NCI-H2029 treated with DMSO at 0.1 percent for 48 hours (cell line): ENCODE data around the gene DTNBP1.
A peak's percentile ranks its signal among the peaks of the same experiment; 100 is the strongest.

Source experiments
- DNase-seq: peaks from one replicate; lab custom pipeline; 2025; lab: John Stamatoyannopoulos, UW

DTNBP1 gene

DNA sequence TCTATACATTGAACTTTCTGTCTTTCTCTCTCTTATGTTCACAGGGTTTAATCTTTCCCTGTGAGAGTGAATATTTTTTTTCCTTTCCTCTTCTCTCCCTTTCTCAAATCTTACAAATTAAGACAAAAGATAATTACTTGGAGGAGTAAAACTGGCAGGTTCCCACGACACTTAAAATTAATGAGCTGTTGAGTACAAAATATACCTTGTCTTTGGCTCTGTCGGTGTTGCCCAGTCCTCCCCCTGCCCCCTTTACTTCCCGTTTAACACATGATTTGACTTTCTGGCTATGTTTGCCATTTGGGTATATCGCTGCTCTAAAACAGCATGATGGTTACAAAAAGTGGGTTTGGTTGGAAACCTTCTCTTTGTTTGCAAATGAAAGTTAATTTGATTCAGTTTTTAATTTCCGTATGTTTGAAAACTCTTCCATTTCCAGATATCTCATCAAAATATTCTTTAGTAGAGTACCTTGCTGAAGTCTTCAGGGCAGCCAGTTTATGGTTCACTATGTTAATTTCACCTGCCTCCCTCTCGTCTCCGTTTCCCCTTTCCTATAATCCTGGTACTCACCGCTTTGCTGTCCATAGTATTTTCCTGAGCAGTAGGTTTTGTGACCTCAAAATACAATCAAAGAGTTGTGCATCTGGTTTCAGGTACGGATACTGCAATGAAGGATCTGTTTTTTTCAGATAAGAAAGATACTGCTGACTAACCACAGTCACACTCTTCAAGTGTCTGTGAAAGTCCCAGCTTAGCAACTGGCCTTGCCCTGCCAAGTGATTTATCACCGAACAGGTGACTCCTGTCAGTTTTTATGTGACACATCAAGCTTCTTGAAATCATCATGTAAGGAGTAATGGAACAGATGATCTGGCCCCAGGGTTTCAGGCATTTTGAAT is 181.2 kb downstream of the DTNBP1 start:
- no peak for DNase-seq

DNA sequence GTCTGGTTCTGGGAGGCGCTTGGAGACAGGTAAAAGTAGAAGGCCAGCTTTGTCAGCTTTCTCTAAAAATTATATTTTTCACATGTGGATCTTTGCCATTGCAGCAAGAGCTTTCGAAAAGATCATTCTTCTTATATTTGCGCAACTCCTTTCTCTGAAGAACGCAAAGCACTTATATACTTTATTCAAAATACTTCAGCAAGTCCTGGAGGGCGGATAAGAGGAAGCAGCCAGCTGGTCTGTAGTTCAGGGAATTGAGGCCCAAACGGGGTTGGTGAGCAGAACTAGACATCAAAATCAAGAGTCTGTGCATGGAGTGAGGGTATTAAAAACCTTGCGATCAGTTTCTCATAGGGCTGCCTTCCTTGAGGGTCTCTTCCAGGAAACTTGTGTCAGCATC is 182.3 kb downstream of the DTNBP1 start:
- DNase-seq: no peak

DNA sequence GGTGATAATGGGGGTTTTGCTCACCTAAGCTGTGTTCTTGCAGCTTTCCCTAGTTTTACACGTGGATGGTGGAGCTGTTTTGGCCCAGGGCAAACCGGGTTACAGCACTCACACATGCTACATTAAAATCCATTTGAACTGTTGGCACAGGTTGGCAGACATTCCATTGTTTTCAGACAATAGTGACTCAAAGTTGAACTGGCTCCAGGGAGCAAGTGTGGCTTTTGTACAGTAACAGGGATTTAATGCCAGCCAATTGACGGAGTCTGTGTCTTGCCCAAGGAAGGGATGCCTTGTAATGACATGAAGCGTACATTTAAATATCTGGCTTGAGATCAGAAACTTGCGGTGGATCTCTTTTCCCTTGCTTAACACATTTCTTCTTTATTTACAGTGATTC is 183.1 kb downstream of the DTNBP1 start:
- peak; percentile 69 for DNase-seq

DNA sequence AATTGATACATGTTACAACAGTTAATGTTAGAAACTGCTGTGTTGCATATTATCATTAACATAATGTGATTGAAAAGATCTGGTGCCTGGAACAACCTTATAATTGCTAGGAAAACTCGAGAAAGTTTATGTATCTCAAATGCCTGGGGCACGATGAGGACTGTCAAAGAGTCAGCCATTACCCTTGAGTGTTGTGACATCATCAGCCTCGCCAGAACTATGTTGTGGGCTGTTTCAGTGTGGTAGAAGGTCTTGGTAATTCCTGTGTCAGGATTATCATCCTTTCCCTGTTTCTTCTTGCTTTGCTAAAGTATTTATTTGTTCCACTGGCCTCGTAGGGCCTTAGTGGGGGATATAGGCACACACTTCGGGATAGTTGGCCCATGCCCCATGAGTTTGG is 185.1 kb downstream of the DTNBP1 start:
- no peak for DNase-seq

DNA sequence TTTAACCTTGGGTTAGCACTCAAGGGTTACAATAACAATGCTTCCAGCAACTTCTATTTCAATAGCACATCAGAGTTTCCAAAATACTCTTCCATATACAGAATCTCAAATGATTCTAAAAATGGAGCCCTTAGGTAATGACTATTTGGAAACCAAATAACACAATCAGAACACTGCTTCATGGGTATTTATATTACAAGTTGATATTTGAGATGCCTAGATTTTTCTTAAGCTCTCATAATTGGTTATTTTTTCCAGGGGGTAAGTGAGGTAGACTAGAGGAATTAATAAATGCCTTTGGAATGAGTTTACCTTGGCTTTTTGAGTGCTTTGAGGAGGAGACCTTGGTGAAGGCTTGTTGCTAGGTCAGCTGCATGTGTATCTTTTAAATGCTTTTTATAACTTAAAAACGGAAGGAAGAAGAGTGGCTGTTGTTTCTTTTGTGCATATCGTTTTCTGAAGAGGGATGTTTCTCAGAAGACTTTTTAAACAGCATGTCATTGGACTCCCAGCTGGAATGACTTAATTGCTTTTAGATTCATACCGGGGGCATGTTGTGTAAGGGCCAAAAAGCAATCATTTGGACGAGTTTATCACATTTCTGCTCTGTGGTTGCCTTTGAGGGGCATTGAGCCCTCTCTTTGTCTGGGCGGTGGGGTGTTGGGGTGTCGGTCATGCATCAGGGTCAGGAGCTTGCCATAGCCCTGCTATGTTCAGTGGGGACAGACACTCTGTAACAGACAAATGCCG is 186.0 kb downstream of the DTNBP1 start:
- DNase-seq: no peak

DNA sequence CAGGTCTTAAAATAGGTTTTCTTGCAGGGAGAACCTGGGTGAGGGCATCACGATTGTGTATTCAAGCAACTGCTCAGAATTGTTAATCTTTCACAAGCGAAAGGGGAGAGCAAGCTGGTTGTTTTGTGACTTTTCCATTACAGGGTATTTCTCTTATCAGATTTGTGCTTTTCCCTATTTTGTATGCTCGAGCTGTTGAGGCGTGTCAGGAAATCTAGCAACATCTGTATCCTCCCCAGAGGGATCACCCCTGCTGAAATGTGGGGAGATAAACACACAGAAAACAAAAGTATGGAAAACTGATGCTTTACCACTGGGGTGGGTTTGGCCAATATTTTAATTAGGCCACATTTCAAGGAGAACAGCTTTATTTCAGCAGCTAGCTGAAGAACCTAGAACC is 187.0 kb downstream of the DTNBP1 start:
- DNase-seq: no peak

DNA sequence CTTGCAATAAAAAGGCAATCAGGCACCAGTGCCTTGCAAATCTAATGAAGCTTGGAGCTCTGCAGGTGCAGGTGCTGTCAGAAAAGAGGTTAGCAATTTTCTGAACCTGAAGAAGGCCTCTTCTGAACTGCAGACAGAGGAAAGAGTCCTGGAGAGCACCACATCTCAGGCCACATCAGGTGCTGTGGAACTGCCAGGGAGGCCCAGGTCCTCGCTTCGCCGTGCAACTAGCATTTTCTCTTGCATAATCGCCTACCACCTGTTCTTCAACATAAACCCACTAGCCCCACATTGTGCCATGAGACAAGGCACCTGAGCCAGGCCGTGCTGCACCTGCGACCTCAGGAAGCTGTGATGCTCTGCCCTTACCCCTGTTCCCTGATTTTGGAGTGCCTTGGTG is 187.6 kb downstream of the DTNBP1 start:
- no peak for DNase-seq

DNA sequence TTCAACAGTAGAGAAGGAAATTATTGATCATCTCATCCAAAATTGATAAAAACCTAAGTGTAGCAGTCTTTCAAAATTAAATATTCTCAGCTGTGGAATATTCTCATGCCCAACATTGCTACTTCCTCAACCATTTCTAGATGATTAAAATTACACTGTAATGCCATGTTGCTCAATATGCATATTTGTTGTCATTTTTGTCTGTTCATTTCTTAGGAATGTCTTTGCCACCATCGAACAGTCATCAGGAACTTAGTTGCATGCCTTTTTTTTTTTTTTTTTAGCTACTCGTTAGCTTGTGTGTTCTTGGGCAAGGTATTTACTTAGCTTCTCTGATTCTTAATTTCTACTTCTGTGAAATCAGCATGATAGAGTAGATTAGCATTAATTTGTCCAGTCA is 188.6 kb downstream of the DTNBP1 start:
- no peak for DNase-seq

DNA sequence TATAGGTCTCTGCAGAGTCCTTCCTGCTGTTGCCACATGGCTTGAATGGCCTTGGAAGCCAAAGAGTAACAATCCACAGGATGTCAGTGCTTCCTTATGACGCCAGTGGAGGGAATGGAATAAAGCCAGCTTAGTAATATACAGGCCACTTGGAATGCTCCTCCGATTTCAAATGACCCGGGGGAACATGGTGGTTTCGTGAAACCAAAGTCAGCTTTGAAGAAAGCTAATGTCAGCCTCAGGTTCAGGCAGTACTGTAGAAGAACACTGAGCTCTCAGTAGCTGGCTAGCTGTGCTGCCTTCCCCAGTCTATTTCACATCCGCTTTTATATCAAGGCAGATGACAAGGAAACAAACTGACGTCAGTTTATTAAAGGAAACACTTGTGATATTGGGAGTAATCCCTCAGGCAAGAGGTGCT is 189.1 kb downstream of the DTNBP1 start:
- DNase-seq: peak; percentile 56

DNA sequence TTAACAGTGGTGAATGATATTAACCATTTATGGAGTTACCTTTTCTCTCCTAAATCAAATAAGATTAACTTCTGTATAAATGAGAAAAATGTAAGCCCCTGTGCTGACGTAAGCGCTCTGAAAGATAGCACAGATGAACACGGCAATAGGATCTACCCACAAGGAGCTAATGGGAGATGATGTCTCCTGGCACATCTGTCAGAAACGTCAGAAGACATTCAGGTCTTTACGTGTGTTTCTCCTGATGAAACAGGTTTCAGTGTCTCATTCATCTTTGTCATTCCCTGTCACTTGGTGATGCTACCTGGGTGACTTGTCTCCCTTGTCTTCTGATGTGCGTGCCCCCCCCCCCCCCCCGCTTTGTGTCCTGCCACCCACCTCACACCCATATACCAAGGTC is 189.7 kb downstream of the DTNBP1 start:
- DNase-seq: no peak
